GM18511 (cell line): Measurements from ENCODE around the gene HCRTR1.
"Not testable (repeated sequence)": the region's sequence is repeated elsewhere in the genome, so short reads cannot be mapped to it uniquely, and the experiment has no call there.

Experiments used
- ATAC-seq: cut with Tn5 transposase; IDR thresholded peaks from one replicate; pipeline ENCODE4 v1.9.1; 2021; ENCODE audit warnings: mild to moderate bottlenecking, moderate library complexity; ENCODE audit not compliant: unreplicated experiment

Gene HCRTR1

DNA sequence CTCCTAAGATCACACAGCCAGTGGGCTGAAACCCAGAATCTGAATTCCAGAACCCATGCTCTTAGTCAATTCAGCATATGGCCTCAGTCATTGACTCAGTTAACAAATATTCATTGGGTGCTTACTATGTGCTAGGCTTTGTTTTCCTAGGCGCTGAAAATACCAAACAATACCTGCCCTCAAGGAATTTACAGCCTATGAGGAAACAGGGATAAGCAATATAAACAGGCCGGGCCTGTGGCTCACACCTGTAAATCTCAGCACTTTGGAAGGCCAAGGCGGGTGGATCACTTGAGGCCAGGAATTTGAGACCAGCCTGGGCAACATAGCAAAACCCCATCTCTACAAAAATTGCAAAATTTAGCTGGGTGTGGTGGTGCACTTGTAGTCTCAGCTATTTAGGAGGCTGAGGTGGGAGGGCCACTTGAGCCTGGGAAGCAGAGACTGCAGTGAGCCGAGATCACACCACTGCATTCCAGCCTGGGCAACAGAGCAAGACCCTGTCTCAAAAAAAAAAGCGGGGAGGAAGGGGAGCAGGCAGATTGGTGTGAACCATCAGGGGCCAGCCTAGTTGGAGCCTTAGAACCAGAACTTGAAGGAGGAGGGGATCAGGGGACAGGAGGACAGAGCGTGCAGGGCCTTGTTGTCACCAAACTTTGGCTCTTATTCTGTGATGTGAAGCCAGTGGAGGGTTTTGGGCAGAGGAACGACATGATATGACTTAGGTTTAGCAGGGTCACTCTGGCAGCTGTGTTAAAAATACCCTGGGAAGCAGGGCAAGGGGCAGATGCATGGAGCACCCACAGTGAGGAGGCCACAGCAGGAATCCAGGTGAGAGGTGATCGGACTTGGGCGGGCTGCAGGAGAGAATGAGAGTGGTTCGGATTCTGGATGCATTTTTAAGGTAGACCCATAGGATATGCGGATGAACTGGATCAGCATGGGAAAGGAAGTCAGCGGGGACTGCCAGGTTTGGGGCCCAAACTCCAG lies 35.4 kb upstream of the HCRTR1 start:
- no peak for ATAC-seq

GRCh38 chr1:31583082-31583994 lies 34.2 kb upstream of the HCRTR1 start:
- no peak for ATAC-seq

DNA sequence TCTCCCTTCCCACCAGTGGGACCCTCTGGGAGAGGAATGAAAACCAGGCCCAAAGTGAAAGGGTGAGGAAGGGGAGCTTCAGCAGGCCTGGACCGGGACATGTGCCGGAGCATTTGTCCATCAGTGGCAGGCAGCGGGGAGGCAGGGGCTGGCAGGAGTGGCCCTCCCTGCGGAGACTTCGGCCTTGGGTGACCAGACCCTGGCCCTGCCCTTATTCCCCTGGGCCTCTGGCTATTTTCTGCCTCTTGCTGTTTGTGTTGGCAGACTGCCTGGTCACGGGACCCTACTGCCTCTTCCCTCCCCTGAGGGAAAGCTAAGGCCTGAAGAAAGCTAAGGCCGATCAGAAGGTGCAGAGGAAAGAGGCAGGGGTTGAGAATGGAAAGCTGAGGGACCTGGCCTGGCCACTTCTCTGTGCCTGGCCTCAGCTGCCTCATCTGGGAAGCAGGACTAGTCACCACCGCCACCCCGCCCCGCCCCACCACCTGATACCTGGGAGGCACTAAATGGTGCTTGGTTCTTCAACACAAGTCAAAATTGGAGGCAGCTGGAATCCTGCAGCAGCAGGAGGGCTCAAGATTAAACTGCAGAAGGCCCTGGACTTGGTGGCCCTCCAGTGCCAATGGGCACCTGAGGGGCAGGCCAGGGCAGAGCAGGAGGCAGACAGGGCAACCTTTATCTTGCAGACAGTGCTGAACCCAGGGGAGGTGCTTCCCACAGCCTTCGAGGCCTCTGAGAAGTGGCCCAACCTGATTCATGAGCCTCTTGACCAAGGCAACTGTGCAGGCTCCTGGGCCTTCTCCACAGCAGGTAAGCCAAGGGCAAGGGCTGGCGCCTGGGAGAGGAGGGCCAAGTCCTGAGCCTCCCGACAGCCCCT lies 33.3 kb upstream of the HCRTR1 start:
- ATAC-seq, result no peak

GRCh38 chr1:31584869-31585735 lies 32.4 kb upstream of the HCRTR1 start:
- ATAC-seq, result no peak

GRCh38 chr1:31585736-31586365 lies 31.6 kb upstream of the HCRTR1 start:
- no peak for ATAC-seq

DNA sequence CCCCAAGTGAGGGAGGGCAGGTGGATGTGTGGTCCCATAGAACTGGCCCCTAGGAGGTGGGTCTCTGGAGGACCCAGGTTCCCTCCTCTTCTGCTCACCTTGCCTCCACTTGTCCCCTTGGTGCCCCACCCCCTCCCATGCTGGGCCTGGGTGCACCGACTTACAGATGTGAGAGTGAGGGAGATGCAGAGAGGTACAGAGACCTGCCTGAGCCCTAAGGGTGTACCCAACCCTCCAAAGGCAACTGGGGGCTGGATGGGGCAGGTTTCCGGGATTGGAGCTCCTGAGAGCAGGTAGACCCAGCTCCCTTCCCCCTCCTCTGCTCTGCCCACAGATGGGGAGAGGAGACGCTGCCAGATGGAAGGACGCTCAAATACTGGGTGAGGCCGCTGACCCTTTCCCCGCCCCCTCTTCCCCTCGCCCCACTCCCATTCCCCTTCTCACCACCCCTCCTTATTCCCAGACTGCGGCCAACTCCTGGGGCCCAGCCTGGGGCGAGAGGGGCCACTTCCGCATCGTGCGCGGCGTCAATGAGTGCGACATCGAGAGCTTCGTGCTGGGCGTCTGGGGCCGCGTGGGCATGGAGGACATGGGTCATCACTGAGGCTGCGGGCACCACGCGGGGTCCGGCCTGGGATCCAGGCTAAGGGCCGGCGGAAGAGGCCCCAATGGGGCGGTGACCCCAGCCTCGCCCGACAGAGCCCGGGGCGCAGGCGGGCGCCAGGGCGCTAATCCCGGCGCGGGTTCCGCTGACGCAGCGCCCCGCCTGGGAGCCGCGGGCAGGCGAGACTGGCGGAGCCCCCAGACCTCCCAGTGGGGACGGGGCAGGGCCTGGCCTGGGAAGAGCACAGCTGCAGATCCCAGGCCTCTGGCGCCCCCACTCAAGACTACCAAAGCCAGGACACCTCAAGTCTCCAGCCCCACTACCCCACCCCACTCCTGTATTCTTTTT lies 30.8 kb upstream of the HCRTR1 start:
- no peak for ATAC-seq

DNA sequence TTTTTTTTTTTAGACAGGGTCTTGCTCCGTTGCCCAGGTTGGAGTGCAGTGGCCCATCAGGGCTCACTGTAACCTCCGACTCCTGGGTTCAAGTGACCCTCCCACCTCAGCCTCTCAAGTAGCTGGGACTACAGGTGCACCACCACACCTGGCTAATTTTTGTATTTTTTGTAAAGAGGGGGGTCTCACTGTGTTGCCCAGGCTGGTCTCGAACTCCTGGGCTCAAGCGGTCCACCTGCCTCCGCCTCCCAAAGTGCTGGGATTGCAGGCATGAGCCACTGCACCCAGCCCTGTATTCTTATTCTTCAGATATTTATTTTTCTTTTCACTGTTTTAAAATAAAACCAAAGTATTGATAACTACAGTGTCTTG lies 30.2 kb upstream of the HCRTR1 start:
- ATAC-seq, result not testable (repeated sequence)

DNA sequence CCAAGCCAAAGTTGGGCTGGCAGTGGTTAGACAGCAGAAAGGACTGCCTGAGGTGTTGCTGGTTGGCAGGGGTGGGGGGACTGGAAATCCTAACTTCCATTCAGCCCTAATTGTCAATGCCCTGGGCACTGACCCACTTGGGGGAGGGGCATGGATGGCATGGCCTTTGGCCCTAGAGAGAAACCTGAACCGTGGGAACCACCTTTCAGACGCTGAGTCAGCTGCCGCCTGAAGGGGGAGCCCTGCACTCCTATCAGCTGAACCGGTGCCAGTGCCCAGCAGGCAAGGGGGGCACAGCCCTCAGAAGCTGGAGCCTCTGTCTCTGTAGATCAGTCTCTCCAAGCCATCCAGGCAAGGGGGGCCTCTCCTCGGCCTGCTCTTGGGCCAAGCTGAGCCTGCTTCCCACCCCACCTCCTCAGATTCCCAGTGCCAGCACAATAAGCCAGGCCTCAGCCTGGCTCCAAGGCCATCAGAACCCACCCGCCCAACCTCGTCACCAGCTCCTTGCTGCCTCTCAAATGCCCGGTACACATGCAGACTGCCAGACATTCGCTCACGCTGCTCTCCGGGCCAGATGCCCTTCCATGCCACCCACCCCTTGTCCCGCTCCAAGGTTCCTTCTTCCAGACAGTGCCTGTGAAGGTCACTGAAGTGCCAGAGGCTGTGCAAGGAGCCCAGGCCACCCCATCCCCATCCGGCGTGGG lies 29.6 kb upstream of the HCRTR1 start:
- ATAC-seq, result no peak

DNA sequence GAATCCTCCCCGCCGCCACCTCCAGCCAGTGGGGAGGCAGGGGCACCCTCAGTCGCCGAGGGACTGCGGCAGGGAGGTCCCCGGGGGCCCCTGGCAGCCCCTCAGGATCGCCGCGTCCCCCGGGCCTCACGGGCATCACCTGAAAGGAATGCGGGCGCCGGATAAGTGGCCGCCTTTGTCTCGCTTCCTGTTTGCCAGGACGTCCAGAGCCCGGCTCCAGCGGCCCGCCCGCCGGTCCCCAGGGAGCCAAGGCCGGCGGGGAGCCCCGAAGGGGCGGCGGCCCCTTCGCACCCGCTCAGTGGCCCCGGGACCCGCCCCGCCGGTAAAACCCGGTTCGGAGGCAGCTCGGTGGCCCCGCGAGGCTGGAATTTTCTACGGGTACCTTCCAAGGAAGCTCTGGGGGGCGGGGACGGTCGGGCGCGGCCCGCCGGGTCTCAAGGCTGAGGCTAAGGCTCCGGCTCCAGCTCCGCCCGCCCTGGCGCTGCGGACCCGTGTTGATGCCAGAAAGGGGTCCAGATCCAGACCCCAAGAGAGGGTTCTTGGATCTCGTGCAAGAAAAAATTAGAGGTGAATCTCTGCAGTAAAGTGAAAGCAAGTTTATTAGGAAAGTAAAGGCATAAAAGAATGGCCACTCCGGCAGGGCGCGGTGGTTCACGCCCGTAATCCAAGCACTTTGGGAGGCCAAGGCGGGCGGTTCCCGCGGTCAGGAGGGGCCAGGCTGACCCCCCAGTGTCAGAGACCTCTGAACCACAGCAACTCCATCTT lies 28.6 kb upstream of the HCRTR1 start:
- ATAC-seq, result no peak

- ATAC-seq, result no peak
Observed at GRCh38 chr1:31591425-31592093, 25.9 kb upstream of the HCRTR1 start.

DNA sequence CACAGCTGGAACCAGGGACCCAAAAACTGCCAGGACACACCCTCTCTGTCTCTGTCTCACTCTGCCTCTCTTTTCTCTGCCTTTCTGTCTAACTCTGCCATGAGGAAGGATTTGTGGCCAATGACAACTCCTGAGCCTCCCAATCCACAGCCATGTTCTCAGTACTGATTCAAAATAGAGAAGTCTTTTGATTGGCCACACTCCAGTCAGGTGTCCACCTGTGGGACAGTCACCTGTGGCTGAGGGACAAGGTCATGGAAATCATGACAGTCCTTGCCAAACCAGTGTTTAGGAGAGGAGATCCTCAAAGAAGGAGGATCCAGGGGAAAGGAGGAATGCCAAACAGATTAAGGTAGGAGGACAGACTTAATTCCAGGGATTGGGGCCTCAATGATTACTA lies 25.4 kb upstream of the HCRTR1 start:
- ATAC-seq, result no peak

DNA sequence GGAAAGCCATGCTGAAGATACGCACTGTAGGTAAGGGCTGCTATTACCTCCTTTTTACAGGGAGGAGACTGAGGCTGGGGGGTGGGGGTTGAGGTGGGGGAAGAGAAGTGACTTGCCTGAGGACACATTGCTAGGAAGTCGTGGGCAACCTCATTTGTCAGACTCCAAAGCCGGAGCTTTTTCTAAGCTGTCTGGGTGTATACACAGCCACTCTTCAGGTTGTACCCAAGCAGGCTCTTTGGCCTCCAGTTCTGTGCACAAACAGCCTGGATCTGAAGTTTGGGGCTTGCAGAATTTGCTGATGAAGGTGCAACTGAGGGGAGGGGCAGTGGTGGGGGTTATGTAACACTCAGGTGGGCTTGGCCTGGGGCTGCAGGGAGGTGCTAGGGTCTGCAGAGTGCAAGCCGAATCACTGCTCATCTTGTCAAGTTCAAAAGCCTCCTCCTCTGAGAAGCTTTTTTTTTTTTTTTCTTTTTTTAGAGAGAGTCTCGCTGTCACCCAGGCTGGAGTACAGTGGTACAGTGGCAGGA lies 24.3 kb upstream of the HCRTR1 start:
- no peak for ATAC-seq

GRCh38 chr1:31593770-31594632 lies 23.5 kb upstream of the HCRTR1 start:
- ATAC-seq, result no peak

DNA sequence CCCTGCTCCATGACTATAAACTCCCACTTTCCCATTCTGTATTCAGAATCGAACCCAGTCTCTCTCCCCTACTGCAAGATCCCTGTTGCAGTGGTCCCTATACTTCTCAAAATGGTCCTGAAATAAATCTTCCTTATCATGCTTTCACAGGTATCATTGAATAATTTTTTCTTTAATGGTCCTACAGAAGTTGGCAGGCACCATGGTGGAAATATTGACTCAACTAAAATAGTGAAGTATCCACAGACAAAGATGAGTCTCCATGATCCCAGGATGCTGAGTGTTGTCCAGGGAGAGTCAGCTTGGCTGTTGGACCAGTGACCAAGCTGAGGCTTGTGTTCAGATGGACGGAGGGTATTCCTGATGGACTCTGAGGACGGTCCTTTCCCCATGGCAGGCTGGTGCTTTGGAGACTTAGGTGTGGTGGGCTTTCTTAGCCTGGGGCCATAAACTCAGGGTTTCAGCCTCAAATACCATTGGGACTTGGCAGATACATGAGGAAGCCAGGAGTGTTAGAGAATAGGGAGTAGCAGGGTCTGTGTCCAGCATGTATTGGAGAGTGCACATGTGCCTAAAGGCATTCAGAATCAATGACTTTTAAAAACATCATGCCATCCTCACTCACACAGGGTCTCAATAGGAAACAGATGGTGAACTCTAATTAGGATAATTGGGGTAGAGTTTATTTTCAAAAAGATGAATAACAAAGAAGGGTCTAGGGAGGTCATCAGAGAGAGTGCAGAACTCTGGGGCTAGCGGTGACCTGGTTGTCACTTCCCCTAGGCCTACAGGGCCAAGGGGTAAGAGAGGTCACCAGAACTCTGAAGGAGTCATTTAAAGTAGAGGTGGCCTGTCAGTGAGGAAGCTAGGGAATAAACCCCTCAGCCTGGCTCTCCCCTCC lies 21.4 kb upstream of the HCRTR1 start:
- ATAC-seq, result no peak
